ENCODE data around the gene ELFN1.

Gene ELFN1

DNA sequence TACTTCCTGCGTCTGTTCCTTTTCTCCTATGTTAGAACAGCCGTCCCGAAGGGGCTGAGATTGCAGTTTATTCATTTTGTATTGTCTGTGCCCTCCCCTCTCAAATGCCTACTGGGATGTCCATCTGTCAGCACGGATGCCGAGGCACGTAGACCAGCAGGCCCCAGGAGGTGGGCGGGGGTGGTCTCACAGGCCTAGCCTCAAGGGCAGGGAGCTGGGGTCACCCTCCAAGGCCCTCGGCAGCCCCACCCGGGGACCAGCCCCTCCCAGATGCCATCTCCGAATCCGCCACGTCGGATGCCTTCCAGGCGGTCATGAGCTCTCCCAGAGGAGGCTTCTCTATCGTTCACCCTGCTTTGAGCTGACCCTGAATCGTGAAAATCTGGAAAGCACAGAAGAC is 59.7 kb downstream of the ELFN1 start:
- DNase-seq, result no peak

DNA sequence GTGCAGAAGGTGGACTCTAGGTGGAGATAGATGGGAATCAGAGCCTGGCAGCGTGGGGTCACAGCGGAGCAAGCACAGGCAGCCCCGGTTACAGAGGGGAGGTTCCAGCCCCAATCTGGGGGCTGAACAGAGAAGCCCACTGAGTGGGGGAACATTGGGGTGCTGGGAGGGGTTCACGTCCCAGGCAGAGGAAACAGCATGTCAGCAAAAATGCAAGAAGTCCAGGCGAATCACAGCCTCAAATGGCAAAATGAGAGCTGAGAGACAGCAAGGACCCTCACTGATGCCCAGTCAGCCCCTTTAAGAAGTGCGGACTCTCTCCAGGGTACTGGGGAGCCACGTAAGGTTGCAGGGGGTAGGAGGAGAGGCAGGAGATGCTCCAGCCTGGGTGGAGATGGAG is 62.0 kb downstream of the ELFN1 start:
- no peak for DNase-seq

DNA sequence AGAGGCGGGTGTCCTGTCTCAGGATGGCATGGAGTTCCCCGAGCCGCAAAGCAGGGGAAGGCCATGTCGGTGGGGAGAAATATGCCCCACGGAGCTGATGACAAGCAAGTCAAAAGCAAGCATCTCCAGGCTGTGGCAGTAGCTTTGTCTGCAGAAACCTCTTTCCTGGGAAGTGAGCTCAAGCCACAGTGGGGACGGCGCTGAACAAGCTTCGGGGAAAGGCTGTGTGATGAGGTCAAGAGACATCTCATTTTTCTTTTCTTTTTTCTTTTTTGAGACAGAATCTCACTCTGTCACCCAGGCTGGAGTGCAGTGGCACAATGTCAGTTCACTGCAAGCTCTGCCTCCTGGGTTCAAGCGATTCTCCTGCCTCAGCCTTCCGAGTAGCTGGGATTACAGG is 62.6 kb downstream of the ELFN1 start:
- DNase-seq, result no peak

DNA sequence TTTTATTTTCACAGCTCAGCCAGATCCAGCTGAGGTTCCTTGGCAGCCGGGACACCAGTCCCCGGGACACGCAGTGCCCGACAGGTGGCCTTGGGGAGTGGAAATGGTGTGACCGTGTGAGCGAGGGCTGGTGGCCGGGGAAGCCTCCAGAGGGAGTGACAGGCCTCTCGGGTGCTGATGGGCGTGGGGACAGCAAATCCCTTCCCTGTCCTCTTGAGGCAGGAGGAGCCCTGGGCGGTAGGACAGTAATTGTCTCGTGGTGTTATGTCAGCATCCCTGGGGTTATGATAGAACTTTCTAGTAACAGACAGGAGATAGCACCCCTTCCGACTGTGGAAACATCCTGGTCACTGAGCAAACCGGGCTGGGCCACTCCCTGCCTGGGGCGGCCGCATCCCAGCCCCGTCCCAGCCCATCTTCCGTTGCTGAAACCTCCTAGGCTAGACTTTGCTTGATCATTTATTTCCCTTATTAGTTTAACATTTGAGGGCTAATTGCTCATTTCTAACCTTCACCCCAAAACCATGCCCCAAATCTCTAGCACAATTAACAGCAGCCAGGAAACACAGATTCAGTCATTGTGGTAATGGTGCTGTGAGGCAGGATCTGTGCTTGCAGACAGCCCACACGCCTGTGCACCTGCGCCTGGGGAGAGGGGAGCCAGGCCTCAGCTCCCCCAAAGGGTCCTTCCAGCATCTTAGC is 63.3 kb downstream of the ELFN1 start:
- DNase-seq, result no peak

GRCh38 chr7:1733908-1734730 is 64.0 kb downstream of the ELFN1 start:
- DNase-seq, result no peak

- no peak for DNase-seq
Measured at GRCh38 chr7:1735262-1735661, 65.2 kb downstream of the ELFN1 start.

DNA sequence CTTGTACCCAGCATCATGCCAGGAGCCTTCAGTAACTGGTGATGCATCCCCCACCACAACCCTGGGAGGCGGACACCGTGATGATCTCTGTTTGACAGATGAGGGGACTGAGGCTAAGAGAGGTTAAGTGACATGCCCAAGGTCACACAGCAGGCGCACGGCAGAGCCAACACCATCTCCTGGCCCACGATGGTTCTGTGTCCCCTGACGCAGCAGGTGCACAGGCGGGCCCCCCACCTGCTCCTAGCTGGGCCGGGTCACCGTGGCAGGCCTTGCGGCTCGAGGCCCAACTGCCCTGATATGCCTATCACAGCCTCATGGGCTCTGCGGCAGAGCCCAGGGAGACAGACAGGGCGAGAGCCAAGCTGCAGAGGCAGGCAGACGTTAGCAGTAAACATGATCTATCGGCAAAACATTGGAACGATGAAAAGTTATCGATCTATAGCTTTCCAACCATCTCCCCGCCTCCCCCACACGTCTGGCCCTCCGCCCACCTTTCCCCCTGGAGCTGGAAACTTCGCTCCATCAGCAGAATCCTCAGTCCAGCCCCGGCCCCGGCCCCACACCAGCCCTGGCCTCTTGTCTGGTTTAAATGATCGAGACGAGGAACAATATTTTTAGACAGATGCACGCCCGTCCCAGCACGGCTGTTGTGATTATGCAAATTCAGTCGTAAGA is 65.9 kb downstream of the ELFN1 start:
- no peak for DNase-seq

DNA sequence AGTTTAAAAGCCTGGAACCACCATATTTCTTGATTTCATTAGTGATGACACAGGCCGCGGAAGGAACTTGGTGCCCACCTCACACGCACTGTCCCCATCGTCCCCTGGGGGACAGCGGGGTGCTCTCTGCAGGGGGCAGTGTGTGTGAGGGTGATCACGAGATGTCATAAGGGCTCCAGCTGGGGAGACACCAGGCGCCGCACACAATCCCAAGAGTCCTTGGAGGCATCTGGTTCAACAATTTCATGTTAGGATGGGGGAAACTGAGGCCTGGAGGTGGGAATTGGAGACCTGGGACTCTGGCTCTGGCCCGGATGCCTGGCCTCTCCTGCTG is 66.4 kb downstream of the ELFN1 start:
- DNase-seq, result no peak

GRCh38 chr7:1736830-1737229 is 66.8 kb downstream of the ELFN1 start:
- DNase-seq, result no peak

- no peak for DNase-seq
Measured at GRCh38 chr7:1737523-1737922, 67.4 kb downstream of the ELFN1 start.

- no peak for DNase-seq
Measured at GRCh38 chr7:1737956-1738355, 67.9 kb downstream of the ELFN1 start.

DNA sequence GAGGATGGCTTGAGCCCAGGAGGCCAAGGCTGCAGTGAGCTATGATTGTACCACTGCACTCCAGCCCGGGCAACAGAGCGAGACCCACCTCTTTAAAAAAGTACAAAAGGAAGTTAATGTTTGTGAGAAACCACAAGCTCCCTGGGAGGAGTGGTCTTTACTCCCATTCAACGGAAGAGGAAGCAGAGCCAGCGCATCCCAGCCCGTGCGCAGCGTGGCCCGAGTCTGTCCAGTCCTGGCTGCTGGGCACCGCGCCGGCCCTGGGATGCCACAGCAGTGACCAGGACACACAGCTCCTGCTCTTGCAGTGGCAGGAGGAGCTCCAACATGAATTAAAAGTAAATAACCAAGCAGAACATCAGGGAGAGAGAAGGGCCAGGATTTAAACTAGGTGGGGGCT is 68.4 kb downstream of the ELFN1 start:
- DNase-seq, result no peak

DNA sequence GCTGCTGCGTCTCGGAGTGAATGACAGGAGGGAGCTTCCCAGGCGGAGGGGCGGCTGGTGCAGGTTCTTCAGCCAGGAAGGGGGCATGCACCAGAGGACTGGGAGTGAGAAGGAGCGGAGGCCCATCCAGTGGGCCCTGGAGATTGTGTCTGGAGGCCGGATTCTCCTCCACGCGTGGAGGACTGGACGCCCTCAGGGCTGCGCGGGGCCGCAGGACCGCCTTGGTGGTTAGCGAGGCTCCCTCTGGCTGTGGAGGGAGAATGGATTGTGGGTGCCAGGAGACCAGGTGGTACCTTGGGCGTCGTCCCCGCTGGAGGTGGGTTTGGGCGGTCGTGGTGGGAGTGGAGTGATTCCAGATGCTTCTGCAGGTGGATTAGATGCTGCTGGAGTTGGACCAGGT is 68.9 kb downstream of the ELFN1 start:
- no peak for DNase-seq

- no peak for DNase-seq
Measured at GRCh38 chr7:1739593-1739992, 69.5 kb downstream of the ELFN1 start.

GRCh38 chr7:1740214-1740613 is 70.1 kb downstream of the ELFN1 start:
- no peak for DNase-seq

- DNase-seq, result no peak
Measured at GRCh38 chr7:1741246-1741645, 71.2 kb downstream of the ELFN1 start.

- DNase-seq, result no peak
Measured at GRCh38 chr7:1741751-1742554, 71.9 kb downstream of the ELFN1 start.

GRCh38 chr7:1742555-1743303 is 72.7 kb downstream of the ELFN1 start:
- peak; percentile 13 for DNase-seq

DNA sequence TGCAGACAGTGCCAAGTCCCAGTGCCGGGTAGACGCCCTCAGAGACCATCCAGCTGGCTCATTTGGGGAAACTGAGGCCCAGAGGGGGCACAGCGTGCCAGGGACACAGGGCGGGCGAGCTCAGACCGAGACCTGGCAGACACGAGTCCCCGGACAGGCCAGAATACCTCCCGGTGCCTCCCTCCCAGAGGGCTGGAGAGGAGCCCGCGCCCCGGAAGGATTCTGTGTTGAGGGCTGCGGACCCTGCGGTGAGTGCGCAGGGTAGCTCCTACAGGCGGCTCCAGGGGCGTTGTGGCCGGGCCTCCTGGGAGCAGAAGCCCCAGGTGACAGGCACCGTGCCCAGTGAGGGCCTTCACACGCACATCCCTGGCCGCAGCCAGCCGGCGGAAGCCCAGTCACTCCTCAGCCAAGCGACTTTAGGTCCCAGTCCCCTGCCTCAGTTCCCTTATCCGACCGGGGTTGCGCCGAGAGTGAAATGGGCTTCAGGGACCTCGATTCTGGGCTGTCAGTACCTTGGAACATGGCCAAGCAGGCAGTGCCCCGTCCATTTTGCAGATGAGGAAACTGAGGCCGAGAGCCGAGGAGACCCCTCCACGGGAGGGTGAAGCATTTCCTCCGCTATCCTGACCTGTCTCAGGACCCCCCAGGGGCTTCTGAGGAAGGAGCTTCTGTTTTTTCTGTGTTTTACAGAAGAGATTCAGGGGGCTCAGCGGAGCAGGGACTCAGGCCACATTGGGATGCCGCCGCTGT is 73.6 kb downstream of the ELFN1 start:
- DNase-seq, result no peak

DNA sequence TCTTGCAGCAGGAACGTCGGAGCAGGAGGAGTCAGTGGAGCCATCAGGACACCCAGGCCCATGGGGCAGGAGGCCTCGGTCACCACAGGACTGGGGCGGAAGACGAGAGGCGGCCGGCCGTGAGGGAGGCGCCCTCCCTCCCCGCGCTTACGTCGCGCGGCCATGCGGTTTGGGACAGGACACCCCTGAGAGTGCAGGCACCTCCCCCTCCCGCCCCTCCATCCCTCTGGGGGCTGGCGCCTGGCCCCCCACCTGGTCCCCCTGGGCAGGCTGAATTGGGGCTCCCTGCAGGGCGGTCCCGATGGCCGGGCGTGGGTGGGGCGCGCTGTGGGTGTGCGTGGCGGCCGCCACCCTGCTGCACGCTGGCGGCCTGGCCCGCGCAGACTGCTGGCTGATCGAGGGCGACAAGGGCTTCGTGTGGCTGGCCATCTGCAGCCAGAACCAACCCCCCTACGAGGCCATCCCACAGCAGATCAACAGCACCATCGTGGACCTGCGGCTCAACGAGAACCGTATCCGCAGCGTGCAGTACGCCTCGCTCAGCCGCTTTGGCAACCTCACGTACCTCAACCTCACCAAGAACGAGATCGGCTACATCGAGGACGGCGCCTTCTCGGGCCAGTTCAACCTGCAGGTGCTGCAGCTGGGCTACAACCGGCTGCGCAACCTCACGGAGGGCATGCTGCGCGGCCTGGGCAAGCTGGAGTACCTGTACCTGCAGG is 74.4 kb downstream of the ELFN1 start:
- DNase-seq, result no peak

GRCh38 chr7:1745018-1745532 is 75.0 kb downstream of the ELFN1 start:
- DNase-seq, result no peak
